K562 (cell line): ENCODE results near the gene RPS2. TPM values are rescaled to one million over a fixed set of nuclear protein-coding genes. Genes with fewer than 3 reads are reported as not detected.

ENCODE experiments used
- ARID3B ChIP-seq: fragments of 250-450 bp; sonication (Bioruptor Pico); IDR thresholded peaks from 2 replicates; pipeline ENCODE4 v1.4.0; 2020; ENCODE audit warnings: borderline replicate concordance
- E2F6 ChIP-seq, 2 experiments: IDR thresholded peaks; 2 replicates each; pipeline ENCODE4 v1.6.1; 2011; ENCODE audit warnings: borderline replicate concordance in 1 of 2, control low read depth in 1 of 2, low read depth in 1 of 2, low read length in 1 of 2, mild to moderate bottlenecking in 1 of 2, mixed read lengths in 1 of 2, moderate library complexity in 1 of 2; ENCODE audit not compliant: insufficient read depth in 1 of 2, insufficient read length in 1 of 2, poor library complexity in 1 of 2, severe bottlenecking in 1 of 2; ENCODE audit errors: extremely low read depth in 1 of 2
- ELF2 ChIP-seq: fragments of 250-450 bp; sonication (Bioruptor Pico); IDR thresholded peaks from 2 replicates; pipeline ENCODE4 v1.5.0; 2021; ENCODE audit warnings: mild to moderate bottlenecking
- ELK3 ChIP-seq: fragments of 450-650 bp; formaldehyde crosslinking; IDR thresholded peaks from 2 replicates; pipeline ENCODE4 v1.4.0; 2020; ENCODE audit warnings: mild to moderate bottlenecking
- KAT7 ChIP-seq: sonication (generic); formaldehyde crosslinking; IDR thresholded peaks from 2 replicates; pipeline ENCODE4 v1.8.0; 2022; ENCODE audit warnings: missing genetic modification reagents, mild to moderate bottlenecking, borderline replicate concordance
- PRMT5 ChIP-seq: sonication (generic); formaldehyde crosslinking; IDR thresholded peaks from 2 replicates; pipeline ENCODE4 v1.5.0; 2020; ENCODE audit warnings: missing genetic modification reagents
- RHOXF2B ChIP-seq: fragments of 250-450 bp; sonication (Bioruptor Pico); conservative IDR thresholded peaks from 2 replicates; pipeline ENCODE4 v1.5.1; 2021
- ZBTB43 ChIP-seq: sonication (generic); formaldehyde crosslinking; IDR thresholded peaks from 2 replicates; pipeline ENCODE4 v1.8.0; 2023; ENCODE audit warnings: mild to moderate bottlenecking, missing genetic modification reagents
- ZC3H11A ChIP-seq: IDR thresholded peaks from 2 replicates; pipeline ENCODE4 v1.6.1; 2012; ENCODE audit warnings: low read depth, low read length, improper control_type of control experiment
- ZMIZ1 ChIP-seq, 2 experiments: fragments of 150-350 bp in 1 of 2; IDR thresholded peaks; 2 replicates each; pipeline ENCODE4 v1.6.1; 2012 to 2016; ENCODE audit warnings: low read depth in 2 of 2, low read length in 2 of 2, mild to moderate bottlenecking in 1 of 2, moderate library complexity in 1 of 2
- ZNF316 ChIP-seq: fragments of 450-650 bp; IDR thresholded peaks from 2 replicates; pipeline ENCODE4 v1.6.1; 2016
- polyA plus RNA-seq, 8 experiments: library from polyadenylated mRNA; depleted of rRNA in 4 of 8; stranded (reverse) in 5 of 8; unstranded in 3 of 8; fragments of >200 nt; fragmentation: Nextera tagmentation in 2 of 8; fragmentation: Illumina TruSeq in 1 of 8; extraction: Ambion mirVana in 2 of 8; extraction: Trizol in 1 of 8; gene quantifications; 2 replicates each; pipeline versions ENCODE4 v1.2.1 to v1.2.3, GENCODE V29; 2011 to 2014; ENCODE audit warnings: inconsistent platforms in 1 of 8, missing spikeins in 1 of 8
- total RNA-seq, 7 experiments: library from RNA; depleted of rRNA in 6 of 7; stranded (reverse); fragments of >200 nt in 6 of 7; fragmentation: Illumina TruSeq in 2 of 7; extraction: Trizol in 2 of 7; gene quantifications; 2 replicates each; pipeline versions ENCODE4 v1.2.1 to v1.2.3, GENCODE V29; 2011 to 2021; ENCODE audit warnings: low replicate concordance in 1 of 7

RPS2 gene
- total and polyA plus RNA-seq, 9 of the 15 experiments (the other 6 are each of a cell fraction or from before 2014, with no cell fraction given), result 834 to 4,794 (median 3,793) TPM

- TF ChIP-seq ZMIZ1 (IDR thresholded peaks at IDR 0.05; ENCODE audit: low read depth in 2 of 2, low read length in 2 of 2) (no peak), ZNF316 (no peak), PRMT5 (CRISPR knock-in tag) (no peak), ELF2 (CRISPR knock-in tag) (no peak), E2F6 (IDR thresholded peaks at IDR 0.05; ENCODE audit: borderline replicate concordance in 1 of 2, extremely low read depth in 1 of 2, insufficient read depth in 1 of 2, insufficient read length in 1 of 2, low read depth in 1 of 2, low read length in 1 of 2, poor library complexity in 1 of 2, severe bottlenecking in 1 of 2) (peak in 1 of 2 experiments; percentile 53), ARID3B (CRISPR knock-in tag) (no peak), KAT7 (0 out of 2 replicates have a peak, but pooled peaks have one; percentile 34), ELK3 (CRISPR knock-in tag) (no peak), RHOXF2B (CRISPR knock-in tag) (no peak), ZBTB43 (CRISPR knock-in tag) (0 out of 2 replicates have a peak, but pooled peaks have one; percentile 2), ZC3H11A (no peak)
- TF ChIP-seq, all 486 proteins: peak for 19
These were observed 44.6 kb upstream of the RPS2 start (continued) for GRCh38 chr16:2009164-2009711.
